HG03175 (cell line): ENCODE measurements around the gene FRK.
"Not testable (repeated sequence)": the region's sequence is repeated elsewhere in the genome, so short reads cannot be mapped to it uniquely, and the experiment has no call there.

ENCODE experiments used
- ATAC-seq: cut with Tn5 transposase; IDR thresholded peaks from one replicate; pipeline ENCODE4 v1.9.1; 2021; ENCODE audit warnings: mild to moderate bottlenecking, moderate library complexity; ENCODE audit not compliant: unreplicated experiment

The FRK gene

DNA sequence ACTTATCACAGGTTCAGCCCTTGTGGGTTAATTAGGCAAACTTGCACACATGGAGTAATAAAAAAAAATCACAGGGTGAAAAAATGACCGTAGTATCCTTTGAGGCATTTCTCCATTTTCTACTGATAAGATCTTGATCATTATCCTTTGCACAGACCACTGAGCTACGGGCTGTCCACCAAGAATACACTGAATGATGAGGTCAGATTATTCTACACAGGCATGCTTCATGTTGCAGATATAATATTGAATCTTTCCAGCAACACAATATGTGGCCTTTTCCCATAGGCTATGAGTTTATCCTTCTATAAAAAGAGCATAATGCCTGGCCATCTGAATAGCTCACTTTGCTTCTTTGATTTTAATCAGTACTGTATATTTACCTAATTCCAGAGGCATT lies 168.9 kb downstream of the FRK start:
- ATAC-seq, result no peak

GRCh38 chr6:115891111-115891669 lies 169.5 kb downstream of the FRK start:
- peak; percentile 99 for ATAC-seq

DNA sequence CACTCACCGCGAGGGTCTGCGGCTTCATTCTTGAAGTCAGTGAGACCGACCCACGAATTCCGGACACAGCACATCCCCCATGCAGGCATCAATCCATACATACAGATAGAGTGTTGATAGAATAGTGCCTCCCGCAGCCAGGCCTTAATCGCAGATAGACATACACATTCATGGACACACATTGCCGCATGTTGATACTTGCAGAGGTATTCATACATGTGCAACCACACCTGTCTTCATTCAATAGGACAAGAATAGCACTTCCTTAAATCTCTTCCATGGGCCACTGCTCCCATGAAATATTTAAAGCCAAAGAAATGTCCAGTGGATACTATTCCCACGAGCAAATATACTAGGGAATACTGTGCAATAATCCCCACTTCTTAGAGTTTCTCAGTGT lies 170.5 kb downstream of the FRK start:
- no peak for ATAC-seq

- ATAC-seq, result not testable (repeated sequence)
Measured at GRCh38 chr6:115888687-115889470, 171.8 kb downstream of the FRK start.

- ATAC-seq, result no peak
Measured at GRCh38 chr6:115887891-115888290, 172.8 kb downstream of the FRK start.

- ATAC-seq, result no peak
Measured at GRCh38 chr6:115885636-115886366, 174.9 kb downstream of the FRK start.

- no peak for ATAC-seq
Measured at GRCh38 chr6:115882771-115883170, 177.9 kb downstream of the FRK start.

DNA sequence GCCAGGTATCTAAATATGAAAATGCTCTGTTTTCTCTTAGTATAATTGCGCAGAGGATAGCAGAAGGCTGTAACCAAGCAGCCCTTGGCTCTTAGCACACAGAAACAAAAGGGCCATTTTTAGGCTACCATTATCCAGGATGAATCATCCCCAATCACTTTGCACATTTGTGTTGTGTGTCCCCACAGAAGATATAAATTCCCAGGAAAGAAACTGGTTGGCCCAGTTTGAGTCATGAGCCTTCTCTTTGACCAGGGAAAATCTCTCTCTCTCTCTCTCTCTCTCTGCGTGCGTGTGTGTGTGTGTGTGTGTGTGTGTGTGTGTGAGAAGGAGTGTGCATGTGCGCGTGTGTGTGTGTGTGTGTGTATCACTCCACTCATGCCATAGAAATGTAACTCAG lies 178.5 kb downstream of the FRK start:
- ATAC-seq, result no peak
